Upper lobe of left lung (tissue), 4 donors: ENCODE results near the gene EPB41L3.

Experiments used
- POLR2AphosphoS5 ChIP-seq, 2 donors: sonication (generic); formaldehyde crosslinking; IDR thresholded peaks; one replicate each; pipeline ENCODE4 v1.5.1; 2017; ENCODE audit warnings: antibody characterized with exemption in 2 of 2
- TF ChIP-seq, protein P1 (sequence below), 6 experiments: fragments of 450-650 bp in 4 of 6; fragments of 200-600 bp in 2 of 6; sonication (generic) in 2 of 6; IDR thresholded peaks; one replicate each; pipeline ENCODE4 v1.5.1; 2016 to 2019; ENCODE audit warnings: antibody characterized with exemption in 6 of 6

DNA sequence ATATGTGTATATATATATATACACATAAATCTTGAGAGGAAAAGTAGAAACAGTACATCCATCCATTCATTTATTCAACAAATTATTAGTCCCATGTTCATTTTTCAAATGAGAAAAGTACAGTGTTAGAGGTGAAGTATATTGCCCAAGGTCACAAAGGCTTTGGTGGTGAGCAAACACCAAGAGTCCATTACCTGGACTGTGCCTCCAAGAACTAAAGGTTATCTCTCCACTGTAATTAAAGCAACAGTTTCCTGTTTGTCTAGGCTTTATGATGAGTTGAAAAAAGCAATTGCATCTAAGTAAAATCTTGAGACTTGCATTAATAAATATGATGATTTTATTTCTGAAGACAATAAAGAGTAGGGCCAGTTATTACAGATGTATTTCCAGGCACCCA lies 44.7 kb upstream of the EPB41L3 start:
- TF ChIP-seq, protein P1, sequence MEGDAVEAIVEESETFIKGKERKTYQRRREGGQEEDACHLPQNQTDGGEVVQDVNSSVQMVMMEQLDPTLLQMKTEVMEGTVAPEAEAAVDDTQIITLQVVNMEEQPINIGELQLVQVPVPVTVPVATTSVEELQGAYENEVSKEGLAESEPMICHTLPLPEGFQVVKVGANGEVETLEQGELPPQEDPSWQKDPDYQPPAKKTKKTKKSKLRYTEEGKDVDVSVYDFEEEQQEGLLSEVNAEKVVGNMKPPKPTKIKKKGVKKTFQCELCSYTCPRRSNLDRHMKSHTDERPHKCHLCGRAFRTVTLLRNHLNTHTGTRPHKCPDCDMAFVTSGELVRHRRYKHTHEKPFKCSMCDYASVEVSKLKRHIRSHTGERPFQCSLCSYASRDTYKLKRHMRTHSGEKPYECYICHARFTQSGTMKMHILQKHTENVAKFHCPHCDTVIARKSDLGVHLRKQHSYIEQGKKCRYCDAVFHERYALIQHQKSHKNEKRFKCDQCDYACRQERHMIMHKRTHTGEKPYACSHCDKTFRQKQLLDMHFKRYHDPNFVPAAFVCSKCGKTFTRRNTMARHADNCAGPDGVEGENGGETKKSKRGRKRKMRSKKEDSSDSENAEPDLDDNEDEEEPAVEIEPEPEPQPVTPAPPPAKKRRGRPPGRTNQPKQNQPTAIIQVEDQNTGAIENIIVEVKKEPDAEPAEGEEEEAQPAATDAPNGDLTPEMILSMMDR (IDR thresholded peaks at IDR 0.05) = no peak
- TF ChIP-seq POLR2AphosphoS5 (IDR thresholded peaks at IDR 0.05) = no peak
